Endothelial cell of umbilical vein (primary cell): ENCODE data around the gene FOXI2. TPM values are rescaled to one million over a fixed set of nuclear protein-coding genes. Genes with fewer than 3 reads are reported as not detected.

Experiments
- BruUV-seq: library from RNA; stranded (reverse); fragments of 400-500 nt; replicated peaks from 2 replicates; lab custom pipeline; 2021; lab: Mats Ljungman, UMichigan
- CTCF ChIA-PET: fragments of 300-600, 350-600 bp; sonication (Branson Sonifier 250); formaldehyde crosslinking; loops from one replicate; lab custom pipeline; 2021; ENCODE audit warnings: antibody characterized with exemption, inconsistent platforms; lab: Charles Lee
- POLR2A ChIA-PET: fragments of 300-600, 350-600 bp; sonication (Branson Sonifier 250); formaldehyde crosslinking; loops from one replicate; lab custom pipeline; 2021; ENCODE audit warnings: antibody characterized with exemption, inconsistent platforms; lab: Charles Lee
- DNase-seq: peaks from one replicate; pipeline ENCODE4 v3.0.0-alpha.2; 2011; ENCODE audit warnings: low read depth, low spot score
- FAIRE-seq: peaks from 2 replicates; lab custom pipeline; 2011; peaks lifted over from hg19 to GRCh38; lab: Jason Lieb, UNC
- H2AFZ ChIP-seq: 2 replicates; pipeline ENCODE4 v1.6.0; 2012; ENCODE audit warnings: low read depth, low read length, control low read depth, inconsistent platforms
- H3K27ac ChIP-seq: 2 replicates; pipeline ENCODE4 v1.5.1; 2011; ENCODE audit warnings: low read depth, mild to moderate bottlenecking, control low read depth, low read length, moderate library complexity; ENCODE audit not compliant: insufficient read depth
- H3K27me3 ChIP-seq, 2 experiments: 2 replicates each; pipeline versions ENCODE4 v1.6.0 to v1.6.1; 2011; ENCODE audit warnings: low read length in 2 of 2, mixed read lengths in 1 of 2; ENCODE audit not compliant: control insufficient read depth in 2 of 2, insufficient read depth in 2 of 2
- H3K36me3 ChIP-seq, 2 experiments: 2 replicates in 1 of 2; 3 replicates in 1 of 2; pipeline ENCODE4 v1.5.1; 2011; ENCODE audit warnings: low read length in 2 of 2, mild to moderate bottlenecking in 1 of 2, moderate library complexity in 1 of 2; ENCODE audit not compliant: control insufficient read depth in 2 of 2, insufficient read depth in 2 of 2; ENCODE audit errors: extremely low read depth in 1 of 2
- H3K4me1 ChIP-seq: 3 replicates; pipeline ENCODE4 v1.5.1; 2011; ENCODE audit warnings: mild to moderate bottlenecking, low read length; ENCODE audit not compliant: control insufficient read depth, insufficient read depth; ENCODE audit errors: extremely low read depth
- H3K4me2 ChIP-seq: 2 replicates; pipeline ENCODE4 v1.6.1; 2011; ENCODE audit warnings: low read length, control low read depth, mixed read lengths; ENCODE audit not compliant: insufficient read depth
- H3K4me3 ChIP-seq, 3 experiments: fragments of 200-600 bp in 1 of 3; sonication (generic), shearing (Covaris generic) in 1 of 3; replicated peaks in 1 of 3; 2 replicates each; pipeline ENCODE4 v1.5.1; 2011 to 2016; ENCODE audit warnings: control low read depth in 3 of 3, low read length in 3 of 3, mild to moderate bottlenecking in 2 of 3, inconsistent platforms in 1 of 3, low read depth in 1 of 3, moderate library complexity in 1 of 3; ENCODE audit not compliant: insufficient read depth in 1 of 3
- H3K79me2 ChIP-seq: 2 replicates; pipeline ENCODE4 v1.6.0; 2012; ENCODE audit warnings: low read length, inconsistent platforms; ENCODE audit not compliant: control insufficient read depth, insufficient read depth
- H3K9ac ChIP-seq: replicated peaks from 2 replicates; pipeline ENCODE3; 2011; ENCODE audit warnings: low read length, control low read depth; ENCODE audit not compliant: insufficient read depth; ENCODE audit errors: extremely low read depth
- H3K9me1 ChIP-seq: replicated peaks from 3 replicates; pipeline ENCODE4 v1.6.0; 2011; ENCODE audit warnings: mild to moderate bottlenecking, low read length; ENCODE audit not compliant: control insufficient read depth, insufficient read depth; ENCODE audit errors: extremely low read depth
- H3K9me3 ChIP-seq: replicated peaks from 2 replicates; pipeline ENCODE4 v1.5.1; 2012; ENCODE audit warnings: low read length, inconsistent platforms; ENCODE audit not compliant: control insufficient read depth, insufficient read depth
- H4K20me1 ChIP-seq: replicated peaks from 2 replicates; pipeline ENCODE3; 2011; ENCODE audit warnings: mild to moderate bottlenecking, low read length; ENCODE audit not compliant: control insufficient read depth, insufficient read depth; ENCODE audit errors: extremely low read depth
- EZH2 ChIP-seq: IDR thresholded peaks from 2 replicates; pipeline ENCODE4 v1.6.1; 2012; ENCODE audit warnings: borderline replicate concordance, low read depth, mild to moderate bottlenecking, moderate library complexity, low read length, inconsistent platforms; ENCODE audit not compliant: severe bottlenecking
- FOS ChIP-seq: IDR thresholded peaks from 2 replicates; pipeline ENCODE4 v1.6.1; 2011; ENCODE audit warnings: mild to moderate bottlenecking, low read length, moderate library complexity, borderline replicate concordance; ENCODE audit not compliant: insufficient read depth
- GATA2 ChIP-seq: IDR thresholded peaks from 2 replicates; pipeline ENCODE4 v1.7.0; 2011; ENCODE audit warnings: low read depth, mild to moderate bottlenecking, moderate library complexity, mixed read lengths, low read length; ENCODE audit not compliant: insufficient read length, insufficient read depth
- JUN ChIP-seq: IDR thresholded peaks from 2 replicates; pipeline ENCODE4 v1.6.1; 2011; ENCODE audit warnings: borderline replicate concordance, low read depth; ENCODE audit not compliant: insufficient read length, insufficient read depth
- MYC ChIP-seq: IDR thresholded peaks from one replicate; pipeline ENCODE4 v1.6.1; 2011; ENCODE audit warnings: mild to moderate bottlenecking, low read depth, low read length
- POLR2A ChIP-seq: IDR thresholded peaks from 2 replicates; pipeline ENCODE4 v1.6.1; 2012; ENCODE audit warnings: low read depth, mild to moderate bottlenecking, control low read depth, low read length
- POLR2AphosphoS5 ChIP-seq: IDR thresholded peaks from 2 replicates; pipeline ENCODE4 v1.6.1; 2012; ENCODE audit warnings: low read depth, mild to moderate bottlenecking, control low read depth, low read length, moderate library complexity; ENCODE audit not compliant: insufficient read depth
- dilution Hi-C: fragments of 300-500 bp; cut with MboI; formaldehyde crosslinking; loops from one replicate; pipeline ENCODE4 v1.15.0; 2019; ENCODE audit warnings: low sequenced_read_pairs; ENCODE audit not compliant: extremely low pct_ligation_motif_present
- intact Hi-C: fragments of 100-400 bp; cut with micrococcal nuclease; formaldehyde crosslinking; loops from one replicate; pipeline ENCODE4 v1.10.0; 2022
- polyA plus RNA-seq, 4 experiments: library from polyadenylated mRNA; depleted of rRNA in 3 of 4; stranded (reverse) in 3 of 4; unstranded in 1 of 4; fragments of >200 nt; gene quantifications; 2 replicates each; pipeline versions ENCODE4 v1.2.1 to v1.2.3, GENCODE V29; 2011 to 2012; ENCODE audit warnings: missing spikeins in 1 of 4
- total RNA-seq: library from RNA; stranded (reverse); gene quantifications from 2 replicates; pipeline ENCODE4 v1.2.3, GENCODE V29; 2021
- TF ChIP-seq, protein P1 (sequence below): IDR thresholded peaks from 2 replicates; pipeline ENCODE4 v1.6.1; 2011; ENCODE audit not compliant: insufficient read depth, insufficient read length
- TF ChIP-seq, protein P2 (sequence below), 2 donors: IDR thresholded peaks; 1 replicate in 1 of 2; 2 replicates in 1 of 2; pipeline ENCODE4 v1.5.1; 2011; ENCODE audit warnings: low read length in 2 of 2, mild to moderate bottlenecking in 2 of 2, moderate library complexity in 2 of 2, control low read depth in 1 of 2, inconsistent platforms in 1 of 2, low read depth in 1 of 2; ENCODE audit not compliant: insufficient read depth in 1 of 2; ENCODE audit errors: extremely low read depth in 1 of 2

Gene FOXI2
- total and polyA plus RNA-seq, 2 donors (not counting 3 experiments of a cell fraction or from before 2014, with no cell fraction given) = not detected

GRCh38 chr10:127735156-127735555 is 1.8 kb upstream of the FOXI2 start:
- Histone ChIP-seq H3K4me3 (no peak overlapping the region), H3K9me1 (no peaks in the 10 kb centered on the region), H3K4me2 (no peak overlapping the region), H3K4me1 (no peaks in the 10 kb centered on the region), H2AFZ (no peak overlapping the region), H3K27me3 (peaks cover 35 to 52% of the 10 kb centered on the region in 2 experiments), H4K20me1 (no peaks in the 10 kb centered on the region), H3K27ac (no peak overlapping the region), H3K79me2 (no peaks in the 10 kb centered on the region), H3K9ac (no peak overlapping the region), H3K36me3 (no peaks in the 10 kb centered on the region), H3K9me3 (no peaks in the 10 kb centered on the region)
- intact Hi-C loops (no loop called here), dilution Hi-C loops (no loop called here)
- ChIA-PET CTCF (no interaction called here), POLR2A (no interaction called here)
- no peak for DNase-seq
- FAIRE-seq = no peak
- no peak for TF ChIP-seq JUN
- no peak for TF ChIP-seq MYC
- no peak for TF ChIP-seq GATA2
- no peak for TF ChIP-seq FOS
- no peak for TF ChIP-seq POLR2AphosphoS5
- TF ChIP-seq EZH2 = no peak
- TF ChIP-seq, protein P1, sequence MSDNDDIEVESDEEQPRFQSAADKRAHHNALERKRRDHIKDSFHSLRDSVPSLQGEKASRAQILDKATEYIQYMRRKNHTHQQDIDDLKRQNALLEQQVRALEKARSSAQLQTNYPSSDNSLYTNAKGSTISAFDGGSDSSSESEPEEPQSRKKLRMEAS = no peak
- TF ChIP-seq, protein P2, sequence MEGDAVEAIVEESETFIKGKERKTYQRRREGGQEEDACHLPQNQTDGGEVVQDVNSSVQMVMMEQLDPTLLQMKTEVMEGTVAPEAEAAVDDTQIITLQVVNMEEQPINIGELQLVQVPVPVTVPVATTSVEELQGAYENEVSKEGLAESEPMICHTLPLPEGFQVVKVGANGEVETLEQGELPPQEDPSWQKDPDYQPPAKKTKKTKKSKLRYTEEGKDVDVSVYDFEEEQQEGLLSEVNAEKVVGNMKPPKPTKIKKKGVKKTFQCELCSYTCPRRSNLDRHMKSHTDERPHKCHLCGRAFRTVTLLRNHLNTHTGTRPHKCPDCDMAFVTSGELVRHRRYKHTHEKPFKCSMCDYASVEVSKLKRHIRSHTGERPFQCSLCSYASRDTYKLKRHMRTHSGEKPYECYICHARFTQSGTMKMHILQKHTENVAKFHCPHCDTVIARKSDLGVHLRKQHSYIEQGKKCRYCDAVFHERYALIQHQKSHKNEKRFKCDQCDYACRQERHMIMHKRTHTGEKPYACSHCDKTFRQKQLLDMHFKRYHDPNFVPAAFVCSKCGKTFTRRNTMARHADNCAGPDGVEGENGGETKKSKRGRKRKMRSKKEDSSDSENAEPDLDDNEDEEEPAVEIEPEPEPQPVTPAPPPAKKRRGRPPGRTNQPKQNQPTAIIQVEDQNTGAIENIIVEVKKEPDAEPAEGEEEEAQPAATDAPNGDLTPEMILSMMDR (IDR thresholded peaks at IDR 0.05; ENCODE audit: extremely low read depth in 1 of 2, insufficient read depth in 1 of 2, low read depth in 1 of 2, low read length in 2 of 2) = no peak
- no peak for TF ChIP-seq POLR2A
- BruUV-seq = no TSS peak
